Measurements from ENCODE around the gene PTPN21.

GRCh38 chr14:88481794-88482193, 73.0 kb downstream of the PTPN21 start:
- TF ChIP-seq POLR2A (IDR thresholded peaks at IDR 0.05; ENCODE audit: low read depth, low read length) (no peak), POLR2AphosphoS5 (IDR thresholded peaks at IDR 0.05; ENCODE audit: low read depth, low read length) (no peak), TAF1 (IDR thresholded peaks at IDR 0.05; ENCODE audit: low read depth, low read length) (no peak), SPI1 (IDR thresholded peaks at IDR 0.05; ENCODE audit: low read depth, low read length) (no peak), PAX5 (IDR thresholded peaks at IDR 0.05; ENCODE audit: insufficient read depth, low read length, severe bottlenecking) (no peak), POU2F2 (IDR thresholded peaks at IDR 0.05; ENCODE audit: low read depth, low read length) (no peak)
